ENCODE data around the gene OCA2. TPM values are rescaled to one million over a fixed set of nuclear protein-coding genes. Genes with fewer than 3 reads are reported as not detected.

The OCA2 gene
- total RNA-seq, 1 experiment from 2014 or later: 0.13 TPM

DNA sequence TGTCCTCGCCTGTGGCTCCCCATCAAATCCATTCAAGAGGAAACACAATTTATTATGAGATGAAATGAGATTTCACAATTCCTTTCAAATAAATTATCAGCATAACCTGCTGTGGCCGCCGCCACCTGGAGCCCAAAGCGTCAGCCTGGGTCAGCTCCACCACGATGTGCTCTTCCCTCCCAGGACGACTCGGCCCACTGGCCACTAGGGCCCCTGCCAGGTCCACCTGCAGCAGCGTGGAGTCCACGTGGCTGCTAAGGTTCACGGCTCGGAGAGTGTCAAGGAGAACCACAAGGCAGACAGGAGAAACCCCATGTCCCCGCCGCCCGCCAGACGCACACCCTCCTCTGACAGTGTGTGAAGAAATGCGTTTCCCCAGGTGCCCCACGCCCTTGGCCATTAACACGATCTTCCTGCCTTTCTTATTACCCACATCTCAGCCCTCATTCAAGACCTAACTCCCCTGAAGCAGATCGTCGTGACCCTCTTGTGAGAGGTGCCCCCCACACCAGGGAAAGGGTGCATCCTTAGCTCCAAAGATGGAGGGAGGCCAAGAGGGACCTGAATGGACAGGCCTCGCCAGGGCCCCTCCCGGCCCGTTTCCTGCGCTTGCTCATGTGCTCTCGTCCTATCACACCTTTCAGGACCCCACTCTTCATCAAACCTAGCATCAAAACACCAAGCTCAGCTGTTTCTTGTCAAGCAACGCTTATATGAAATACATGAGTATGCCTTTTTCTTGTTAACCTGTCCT lies 80.6 kb downstream of the OCA2 start:
- no peak for ATAC-seq
- CTCF ChIA-PET: no interaction called here

DNA sequence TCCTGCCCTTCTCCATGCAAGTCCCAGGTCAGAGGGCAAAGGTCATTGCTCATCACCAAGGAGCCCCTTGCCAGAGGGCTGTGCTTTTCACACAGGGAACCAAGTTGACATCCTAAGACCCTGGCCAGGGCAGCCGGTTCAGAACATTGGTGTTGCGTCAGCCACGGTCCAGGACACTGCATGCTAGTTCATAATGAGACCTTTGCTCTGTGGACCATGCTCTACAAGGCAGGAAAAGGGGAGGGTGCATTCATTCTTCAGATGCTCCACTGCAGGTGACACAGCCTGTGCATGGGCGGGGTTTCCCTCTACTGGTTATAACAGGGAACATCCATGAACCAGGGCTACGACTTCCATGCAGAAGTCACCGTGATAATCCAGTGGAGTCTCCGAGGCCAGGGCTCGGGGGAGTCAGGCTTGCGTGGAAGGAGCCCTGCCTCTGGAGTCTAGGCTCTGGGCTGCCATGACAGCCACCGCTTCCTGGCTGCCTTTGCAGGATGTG lies 81.6 kb downstream of the OCA2 start:
- ATAC-seq (no peak), DNase-seq (ENCODE audit: low read depth, low spot score) (no peak)
- ChIA-PET POLR2A (no interaction called here), CTCF (no interaction called here)
- no TSS peak for BruUV-seq (replicated peaks)
- H3K9me3 ChIP-seq (ENCODE audit: control insufficient read depth, insufficient read depth, low read depth, low read length): no peaks in the 10 kb centered on the region
- H3K4me1 ChIP-seq (ENCODE audit: control insufficient read depth, insufficient read depth, low read length): no peaks in the 10 kb centered on the region
- no peak overlapping the region for H3K27ac ChIP-seq (ENCODE audit: low read length)
- TF ChIP-seq TCF7L2 (IDR thresholded peaks at IDR 0.05; ENCODE audit: low read depth, low read length) (no peak), POLR2AphosphoS5 (IDR thresholded peaks at IDR 0.05; ENCODE audit: low read depth, low read length) (no peak), SIN3A (IDR thresholded peaks at IDR 0.05; ENCODE audit: borderline replicate concordance, insufficient read depth, low read depth, low read length) (no peak)
- TF ChIP-seq, protein P1, sequence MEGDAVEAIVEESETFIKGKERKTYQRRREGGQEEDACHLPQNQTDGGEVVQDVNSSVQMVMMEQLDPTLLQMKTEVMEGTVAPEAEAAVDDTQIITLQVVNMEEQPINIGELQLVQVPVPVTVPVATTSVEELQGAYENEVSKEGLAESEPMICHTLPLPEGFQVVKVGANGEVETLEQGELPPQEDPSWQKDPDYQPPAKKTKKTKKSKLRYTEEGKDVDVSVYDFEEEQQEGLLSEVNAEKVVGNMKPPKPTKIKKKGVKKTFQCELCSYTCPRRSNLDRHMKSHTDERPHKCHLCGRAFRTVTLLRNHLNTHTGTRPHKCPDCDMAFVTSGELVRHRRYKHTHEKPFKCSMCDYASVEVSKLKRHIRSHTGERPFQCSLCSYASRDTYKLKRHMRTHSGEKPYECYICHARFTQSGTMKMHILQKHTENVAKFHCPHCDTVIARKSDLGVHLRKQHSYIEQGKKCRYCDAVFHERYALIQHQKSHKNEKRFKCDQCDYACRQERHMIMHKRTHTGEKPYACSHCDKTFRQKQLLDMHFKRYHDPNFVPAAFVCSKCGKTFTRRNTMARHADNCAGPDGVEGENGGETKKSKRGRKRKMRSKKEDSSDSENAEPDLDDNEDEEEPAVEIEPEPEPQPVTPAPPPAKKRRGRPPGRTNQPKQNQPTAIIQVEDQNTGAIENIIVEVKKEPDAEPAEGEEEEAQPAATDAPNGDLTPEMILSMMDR (IDR thresholded peaks at IDR 0.05): no peak
- TF ChIP-seq, protein P2, sequence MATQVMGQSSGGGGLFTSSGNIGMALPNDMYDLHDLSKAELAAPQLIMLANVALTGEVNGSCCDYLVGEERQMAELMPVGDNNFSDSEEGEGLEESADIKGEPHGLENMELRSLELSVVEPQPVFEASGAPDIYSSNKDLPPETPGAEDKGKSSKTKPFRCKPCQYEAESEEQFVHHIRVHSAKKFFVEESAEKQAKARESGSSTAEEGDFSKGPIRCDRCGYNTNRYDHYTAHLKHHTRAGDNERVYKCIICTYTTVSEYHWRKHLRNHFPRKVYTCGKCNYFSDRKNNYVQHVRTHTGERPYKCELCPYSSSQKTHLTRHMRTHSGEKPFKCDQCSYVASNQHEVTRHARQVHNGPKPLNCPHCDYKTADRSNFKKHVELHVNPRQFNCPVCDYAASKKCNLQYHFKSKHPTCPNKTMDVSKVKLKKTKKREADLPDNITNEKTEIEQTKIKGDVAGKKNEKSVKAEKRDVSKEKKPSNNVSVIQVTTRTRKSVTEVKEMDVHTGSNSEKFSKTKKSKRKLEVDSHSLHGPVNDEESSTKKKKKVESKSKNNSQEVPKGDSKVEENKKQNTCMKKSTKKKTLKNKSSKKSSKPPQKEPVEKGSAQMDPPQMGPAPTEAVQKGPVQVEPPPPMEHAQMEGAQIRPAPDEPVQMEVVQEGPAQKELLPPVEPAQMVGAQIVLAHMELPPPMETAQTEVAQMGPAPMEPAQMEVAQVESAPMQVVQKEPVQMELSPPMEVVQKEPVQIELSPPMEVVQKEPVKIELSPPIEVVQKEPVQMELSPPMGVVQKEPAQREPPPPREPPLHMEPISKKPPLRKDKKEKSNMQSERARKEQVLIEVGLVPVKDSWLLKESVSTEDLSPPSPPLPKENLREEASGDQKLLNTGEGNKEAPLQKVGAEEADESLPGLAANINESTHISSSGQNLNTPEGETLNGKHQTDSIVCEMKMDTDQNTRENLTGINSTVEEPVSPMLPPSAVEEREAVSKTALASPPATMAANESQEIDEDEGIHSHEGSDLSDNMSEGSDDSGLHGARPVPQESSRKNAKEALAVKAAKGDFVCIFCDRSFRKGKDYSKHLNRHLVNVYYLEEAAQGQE (IDR thresholded peaks at IDR 0.05; ENCODE audit: insufficient read depth in 1 of 2, low read depth in 2 of 2, low read length in 1 of 2): no peak
- H3K4me3 ChIP-seq (ENCODE audit: low read depth in 2 of 2, low read length in 2 of 2): no peak overlapping the region
- in situ Hi-C loops (cut with HindIII; ENCODE audit: low pct_unique_long_range_greater_than_20kb, low sequenced_read_pairs) (no loop called here), intact Hi-C loops (cut with micrococcal nuclease; ENCODE audit: unreplicated experiment) (no loop called here)
- no peaks in the 10 kb centered on the region for H3K27me3 ChIP-seq (ENCODE audit: control insufficient read depth, insufficient read depth, low read length)
- H3K36me3 ChIP-seq (ENCODE audit: control insufficient read depth, insufficient read depth, low read length): no peaks in the 10 kb centered on the region

More for the DNA sequence above, 80.6 kb downstream of the OCA2 start:
- H3K27me3 ChIP-seq (ENCODE audit: control insufficient read depth, insufficient read depth, low read length): no peaks in the 10 kb centered on the region
- H3K4me1 ChIP-seq (ENCODE audit: control insufficient read depth, insufficient read depth, low read length): no peaks in the 10 kb centered on the region
- no peak overlapping the region for H3K27ac ChIP-seq (ENCODE audit: low read length)
- DNase-seq (ENCODE audit: low read depth, low spot score): no peak
- no peak overlapping the region for H3K4me3 ChIP-seq (ENCODE audit: low read depth in 2 of 2, low read length in 2 of 2)
- H3K36me3 ChIP-seq (ENCODE audit: control insufficient read depth, insufficient read depth, low read length): no peaks in the 10 kb centered on the region
- intact Hi-C loops (cut with micrococcal nuclease; ENCODE audit: unreplicated experiment) (no loop called here), in situ Hi-C loops (cut with HindIII; ENCODE audit: low pct_unique_long_range_greater_than_20kb, low sequenced_read_pairs) (no loop called here)
- H3K9me3 ChIP-seq (ENCODE audit: control insufficient read depth, insufficient read depth, low read depth, low read length): no peaks in the 10 kb centered on the region
- POLR2A ChIA-PET: no interaction called here
- BruUV-seq (replicated peaks): no TSS peak
- TF ChIP-seq, protein P1 (IDR thresholded peaks at IDR 0.05): no peak
- TF ChIP-seq, protein P2 (IDR thresholded peaks at IDR 0.05; ENCODE audit: insufficient read depth in 1 of 2, low read depth in 2 of 2, low read length in 1 of 2): no peak
- TF ChIP-seq SIN3A (IDR thresholded peaks at IDR 0.05; ENCODE audit: borderline replicate concordance, insufficient read depth, low read depth, low read length) (no peak), TCF7L2 (IDR thresholded peaks at IDR 0.05; ENCODE audit: low read depth, low read length) (no peak), POLR2AphosphoS5 (IDR thresholded peaks at IDR 0.05; ENCODE audit: low read depth, low read length) (no peak)

All from Panc1 (cell line).